H9 (cell line): ENCODE results near the gene MMP11. TPM values are rescaled to one million over a fixed set of nuclear protein-coding genes. Genes with fewer than 3 reads are reported as not detected.

Source experiments
- DNase-seq: peaks from one replicate; pipeline ENCODE4 v3.0.0-alpha.2; 2017
- H2AFZ ChIP-seq: one replicate; pipeline ENCODE4 v1.6.1; 2013; ENCODE audit warnings: mild to moderate bottlenecking, low read length, control low read depth, moderate library complexity
- H2AK5ac ChIP-seq: 2 replicates; pipeline ENCODE4 v1.6.1; 2013; ENCODE audit warnings: low read length, control low read depth, mixed read lengths; ENCODE audit not compliant: insufficient read length
- H2BK120ac ChIP-seq: one replicate; pipeline ENCODE4 v1.6.1; 2013; ENCODE audit warnings: low read depth, mild to moderate bottlenecking, low read length, control low read depth, inconsistent platforms; ENCODE audit not compliant: poor library complexity, severe bottlenecking
- H2BK12ac ChIP-seq: 2 replicates; pipeline ENCODE4 v1.6.1; 2013; ENCODE audit warnings: low read length, control low read depth, mixed read lengths, low read depth; ENCODE audit not compliant: insufficient read length
- H2BK15ac ChIP-seq: 2 replicates; pipeline ENCODE4 v1.6.1; 2013; ENCODE audit warnings: low read depth, low read length, control low read depth
- H2BK20ac ChIP-seq: one replicate; pipeline ENCODE4 v1.6.1; 2013; ENCODE audit warnings: low read depth, mild to moderate bottlenecking, low read length, control low read depth, inconsistent platforms; ENCODE audit not compliant: poor library complexity, severe bottlenecking
- H2BK5ac ChIP-seq: 2 replicates; pipeline ENCODE4 v1.6.1; 2013; ENCODE audit warnings: low read length, control low read depth, mixed read lengths; ENCODE audit not compliant: insufficient read length
- H3K14ac ChIP-seq: 2 replicates; pipeline ENCODE4 v1.6.1; 2013; ENCODE audit warnings: low read length, control low read depth; ENCODE audit not compliant: insufficient read depth
- H3K18ac ChIP-seq: 2 replicates; pipeline ENCODE4 v1.6.1; 2013; ENCODE audit warnings: low read depth, mild to moderate bottlenecking, mixed read lengths, low read length, control low read depth; ENCODE audit not compliant: insufficient read length
- H3K23ac ChIP-seq: 2 replicates; pipeline ENCODE4 v1.6.1; 2013; ENCODE audit warnings: low read length, control low read depth, mixed read lengths, low read depth; ENCODE audit not compliant: insufficient read length
- H3K23me2 ChIP-seq: 2 replicates; pipeline ENCODE4 v1.6.1; 2013; ENCODE audit warnings: low read depth, mild to moderate bottlenecking, mixed read lengths, low read length, control low read depth; ENCODE audit not compliant: insufficient read length, poor library complexity, severe bottlenecking
- H3K27ac ChIP-seq: 2 replicates; pipeline ENCODE4 v1.5.1; 2013; ENCODE audit warnings: low read length, control low read depth, mixed read lengths, low read depth; ENCODE audit not compliant: insufficient read length
- H3K27me3 ChIP-seq: 2 replicates; pipeline ENCODE4 v1.6.1; 2013; ENCODE audit warnings: low read length, control low read depth, inconsistent platforms; ENCODE audit not compliant: insufficient read depth
- H3K4ac ChIP-seq: 2 replicates; pipeline ENCODE4 v1.6.1; 2013; ENCODE audit warnings: low read depth, mild to moderate bottlenecking, control low read depth, inconsistent platforms, low read length, moderate library complexity
- H3K4me1 ChIP-seq: 2 replicates; pipeline ENCODE4 v1.6.1; 2013; ENCODE audit warnings: low read length, control low read depth, inconsistent platforms; ENCODE audit not compliant: insufficient read depth
- H3K4me2 ChIP-seq: 2 replicates; pipeline ENCODE4 v1.6.1; 2013; ENCODE audit warnings: low read length, control low read depth, mixed read lengths; ENCODE audit not compliant: insufficient read length, insufficient read depth
- H3K56ac ChIP-seq: 2 replicates; pipeline ENCODE4 v1.6.1; 2013; ENCODE audit warnings: low read depth, mild to moderate bottlenecking, mixed read lengths, low read length, control low read depth; ENCODE audit not compliant: insufficient read length
- H3K79me1 ChIP-seq: 2 replicates; pipeline ENCODE4 v1.6.1; 2013; ENCODE audit warnings: low read depth, mild to moderate bottlenecking, moderate library complexity, low read length, control low read depth, inconsistent platforms; ENCODE audit not compliant: insufficient read depth, poor library complexity, severe bottlenecking
- H3K79me2 ChIP-seq: 2 replicates; pipeline ENCODE4 v1.6.1; 2013; ENCODE audit warnings: low read length, control low read depth, inconsistent platforms; ENCODE audit not compliant: insufficient read depth
- H3K9ac ChIP-seq: 2 replicates; pipeline ENCODE4 v1.6.1; 2013; ENCODE audit warnings: low read length, control low read depth, mixed read lengths; ENCODE audit not compliant: insufficient read length; ENCODE audit errors: extremely low read depth
- H3K9me3 ChIP-seq: one replicate; pipeline ENCODE4 v1.6.1; 2013; ENCODE audit warnings: low read depth, low read length, inconsistent platforms; ENCODE audit not compliant: control insufficient read depth
- H3T11ph ChIP-seq: one replicate; pipeline ENCODE4 v1.6.1; 2013; ENCODE audit warnings: mild to moderate bottlenecking, low read length, control low read depth, inconsistent platforms
- H4K20me1 ChIP-seq: one replicate; pipeline ENCODE4 v1.6.1; 2013; ENCODE audit not compliant: control insufficient read depth, insufficient read length, insufficient read depth
- H4K5ac ChIP-seq: 2 replicates; pipeline ENCODE4 v1.6.1; 2013; ENCODE audit warnings: low read depth, mild to moderate bottlenecking, mixed read lengths, low read length, control low read depth; ENCODE audit not compliant: insufficient read length
- H4K8ac ChIP-seq: replicated peaks from 2 replicates; pipeline ENCODE4 v1.6.1; 2013; ENCODE audit warnings: low read length, control low read depth, mixed read lengths, low read depth; ENCODE audit not compliant: insufficient read length
- H4K91ac ChIP-seq: 2 replicates; pipeline ENCODE4 v1.6.1; 2013; ENCODE audit warnings: low read depth, mild to moderate bottlenecking, moderate library complexity, mixed read lengths, low read length, control low read depth; ENCODE audit not compliant: insufficient read length
- H3K27ac Mint-ChIP-seq, 3 experiments: 2 replicates in 2 of 3; 3 replicates in 1 of 3; pipeline ENCODE4 v1.8.0; 2020 to 2021; ENCODE audit warnings: mixed read lengths in 3 of 3, mild to moderate bottlenecking in 1 of 3, moderate library complexity in 1 of 3
- H3K27me3 Mint-ChIP-seq: 2 replicates; pipeline ENCODE4 v1.8.0; 2021; ENCODE audit warnings: low read depth, mild to moderate bottlenecking, moderate library complexity, mixed read lengths
- H3K36me3 Mint-ChIP-seq, 3 experiments: 2 replicates in 2 of 3; 3 replicates in 1 of 3; pipeline ENCODE4 v1.8.0; 2020 to 2021; ENCODE audit warnings: low read depth in 3 of 3, mixed read lengths in 3 of 3; ENCODE audit not compliant: insufficient read depth in 1 of 3
- H3K4me1 Mint-ChIP-seq, 2 experiments: 2 replicates each; pipeline ENCODE4 v1.8.0; 2020; ENCODE audit warnings: mixed read lengths in 2 of 2
- H3K4me3 Mint-ChIP-seq, 2 experiments: 2 replicates in 1 of 2; 3 replicates in 1 of 2; pipeline ENCODE4 v1.8.0; 2020 to 2021; ENCODE audit warnings: mild to moderate bottlenecking in 2 of 2, mixed read lengths in 2 of 2, moderate library complexity in 1 of 2
- H3K9me3 Mint-ChIP-seq, 2 experiments: 2 replicates in 1 of 2; 3 replicates in 1 of 2; pipeline ENCODE4 v1.8.0; 2020; ENCODE audit warnings: mild to moderate bottlenecking in 2 of 2, mixed read lengths in 2 of 2, moderate library complexity in 1 of 2
- WGBS: extraction: QIAGEN DNeasy Blood & Tissue Kit; methylation state at CpG from one replicate; pipeline ENCODE4 v1.1.7; 2013; ENCODE audit warnings: missing lambda C conversion rate, low lambda C conversion rate, mixed read lengths; ENCODE audit not compliant: insufficient read length; ENCODE audit errors: extremely low coverage; 5-methylcytosine and 5-hydroxymethylcytosine counted together
- total RNA-seq: library from RNA; stranded (reverse); gene quantifications from 2 replicates; pipeline ENCODE4 v1.2.1, GENCODE V29; 2021
- TF ChIP-seq, protein P1 (sequence below): fragments of 200-600 bp; sonication (generic); conservative IDR thresholded peaks from 3 replicates; pipeline ENCODE4 v1.8.0; 2021; ENCODE audit warnings: antibody characterized with exemption, mild to moderate bottlenecking

Gene MMP11
- total RNA-seq, 1 experiment from 2014 or later: 5.3 TPM

DNA sequence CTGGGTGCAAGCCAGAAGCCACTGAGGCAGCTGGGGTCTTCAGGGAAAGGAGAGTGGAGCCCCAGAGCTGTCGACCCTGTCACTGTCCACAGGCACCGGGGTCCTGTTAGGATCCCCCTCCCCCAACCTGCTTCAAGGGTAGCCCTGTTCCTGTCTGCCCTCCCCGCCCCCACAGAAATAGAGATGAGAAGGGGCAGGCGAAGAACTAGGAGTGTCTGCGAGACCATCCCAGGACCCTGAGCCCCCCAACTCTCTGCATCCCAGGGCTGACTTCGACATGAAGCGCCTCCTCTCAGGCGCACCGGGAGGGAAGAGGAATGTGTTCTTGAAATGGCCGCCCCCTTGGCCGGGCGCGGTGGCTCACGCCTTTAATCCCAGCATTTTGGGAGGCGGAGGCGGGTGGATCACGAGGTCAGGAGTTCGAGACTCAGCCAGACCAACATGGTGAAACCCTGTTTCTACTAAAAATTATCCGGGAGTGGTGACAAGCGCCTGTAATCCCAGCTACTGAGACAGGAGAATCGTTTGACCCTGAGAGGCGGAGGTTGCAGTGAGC, 21.1 kb upstream of the MMP11 start:
- Mint-ChIP-seq H3K27me3 (peaks cover 4% of the 10 kb centered on the region), H3K36me3 (no peaks in the 10 kb centered on the region; a peak in 1 of 7 replicates), H3K27ac (peak overlapping the region; percentile 70 to 89 (median 87); a peak in 4 of 7 replicates), H3K4me3 (peak overlapping the region; percentile 77 to 88), H3K9me3 (no peaks in the 10 kb centered on the region; a peak in 1 of 5 replicates), H3K4me1 (peaks cover 14 to 39% of the 10 kb centered on the region in 2 experiments)
- Histone ChIP-seq H3K79me1 (no peaks in the 10 kb centered on the region), H3K27ac (no peak overlapping the region), H3K14ac (peak overlapping the region; percentile 97), H3K9ac (peak overlapping the region; percentile 93), H2BK20ac (no peak overlapping the region), H3K56ac (no peak overlapping the region), H2BK12ac (no peak overlapping the region), H2AFZ (no peak overlapping the region), H3K4ac (no peak overlapping the region; the same call in 1 of the 2 replicates), H4K20me1 (no peaks in the 10 kb centered on the region), H3K23ac (no peak overlapping the region), H4K8ac (no peak overlapping the region), H2BK5ac (no peak overlapping the region), H3K9me3 (no peaks in the 10 kb centered on the region), H4K91ac (no peak overlapping the region), H3K23me2 (peaks cover 8% of the 10 kb centered on the region), H2BK15ac (no peak overlapping the region), H3T11ph (no peak overlapping the region), H3K79me2 (no peaks in the 10 kb centered on the region), H4K5ac (no peak overlapping the region), H3K4me1 (no peaks in the 10 kb centered on the region; the same call in 1 of the 2 replicates), H3K4me2 (peak overlapping the region; percentile 59), H2AK5ac (no peak overlapping the region), H3K18ac (peak overlapping the region; percentile 91), H2BK120ac (no peak overlapping the region), H3K27me3 (no peaks in the 10 kb centered on the region)
- no CpG with 5 or more reads among the region's 22 CpGs for WGBS
- TF ChIP-seq, protein P1, sequence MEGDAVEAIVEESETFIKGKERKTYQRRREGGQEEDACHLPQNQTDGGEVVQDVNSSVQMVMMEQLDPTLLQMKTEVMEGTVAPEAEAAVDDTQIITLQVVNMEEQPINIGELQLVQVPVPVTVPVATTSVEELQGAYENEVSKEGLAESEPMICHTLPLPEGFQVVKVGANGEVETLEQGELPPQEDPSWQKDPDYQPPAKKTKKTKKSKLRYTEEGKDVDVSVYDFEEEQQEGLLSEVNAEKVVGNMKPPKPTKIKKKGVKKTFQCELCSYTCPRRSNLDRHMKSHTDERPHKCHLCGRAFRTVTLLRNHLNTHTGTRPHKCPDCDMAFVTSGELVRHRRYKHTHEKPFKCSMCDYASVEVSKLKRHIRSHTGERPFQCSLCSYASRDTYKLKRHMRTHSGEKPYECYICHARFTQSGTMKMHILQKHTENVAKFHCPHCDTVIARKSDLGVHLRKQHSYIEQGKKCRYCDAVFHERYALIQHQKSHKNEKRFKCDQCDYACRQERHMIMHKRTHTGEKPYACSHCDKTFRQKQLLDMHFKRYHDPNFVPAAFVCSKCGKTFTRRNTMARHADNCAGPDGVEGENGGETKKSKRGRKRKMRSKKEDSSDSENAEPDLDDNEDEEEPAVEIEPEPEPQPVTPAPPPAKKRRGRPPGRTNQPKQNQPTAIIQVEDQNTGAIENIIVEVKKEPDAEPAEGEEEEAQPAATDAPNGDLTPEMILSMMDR: no peak
- DNase-seq: peak; percentile 60
